ENCODE data around the gene AAGAB. TPM values are rescaled to one million over a fixed set of nuclear protein-coding genes. Genes with fewer than 3 reads are reported as not detected.
"Not testable (repeated sequence)": the region's sequence is repeated elsewhere in the genome, so short reads cannot be mapped to it uniquely, and the experiment has no call there.

Gene AAGAB
- total and polyA plus RNA-seq, 3 donors from 2014 or later: 36.4 to 40.4 (median 36.6) TPM

- H3K4me1 ChIP-seq: no peaks in the 10 kb centered on the region
- 79 to 90% methylated on average over 1 of the region's 1 CpG for WGBS, 2 donors
- DNase-seq: no peak
- no peak overlapping the region for H3K4me3 ChIP-seq
- H3K36me3 ChIP-seq (ENCODE audit: low read depth, missing control alignments): no peaks in the 10 kb centered on the region
- no peak for TF ChIP-seq CTCF (IDR thresholded peaks at IDR 0.05)
- no peak for TF ChIP-seq POLR2A (IDR thresholded peaks at IDR 0.05)
- H3K27ac ChIP-seq: no peak overlapping the region
- H3K27me3 ChIP-seq: no peaks in the 10 kb centered on the region
- H3K9me3 ChIP-seq: no peaks in the 10 kb centered on the region
- intact Hi-C loops (cut with DNase I; ENCODE audit: low total_unique reads): no loop called here
Observed at GRCh38 chr15:67296684-67297083, 42.2 kb upstream of the AAGAB start.

GRCh38 chr15:67296188-67296587 lies 41.7 kb upstream of the AAGAB start:
- H3K27ac ChIP-seq: no peak overlapping the region
- no peak for TF ChIP-seq POLR2A (IDR thresholded peaks at IDR 0.05)
- no peak for TF ChIP-seq CTCF (IDR thresholded peaks at IDR 0.05)
- H3K4me3 ChIP-seq: no peak overlapping the region
- DNase-seq: no peak
- no peaks in the 10 kb centered on the region for H3K9me3 ChIP-seq
- H3K27me3 ChIP-seq: no peaks in the 10 kb centered on the region
- no peaks in the 10 kb centered on the region for H3K36me3 ChIP-seq (ENCODE audit: low read depth, missing control alignments)
- 92% methylated on average over 5 of the region's 5 CpGs for WGBS, 2 donors
- intact Hi-C loops (cut with DNase I; ENCODE audit: low total_unique reads): no loop called here
- H3K4me1 ChIP-seq: no peaks in the 10 kb centered on the region

- WGBS, 2 donors: 100% methylated on average over 1 of the region's 1 CpG
Observed at GRCh38 chr15:67290319-67290718, 35.9 kb upstream of the AAGAB start.

GRCh38 chr15:67286400-67286799 lies 31.9 kb upstream of the AAGAB start:
- H3K9me3 ChIP-seq; H3K4me3 ChIP-seq; H3K4me1 ChIP-seq; H3K36me3 ChIP-seq (ENCODE audit: low read depth, missing control alignments); H3K27ac ChIP-seq; H3K27me3 ChIP-seq; DNase-seq; intact Hi-C loops (cut with DNase I; ENCODE audit: low total_unique reads): not testable (repeated sequence)
- WGBS, 2 donors: 81 to 88% methylated on average over 6 of the region's 6 CpGs

More at GRCh38 chr15:67290319-67290718, 35.9 kb upstream of the AAGAB start:
- intact Hi-C loops (cut with DNase I; ENCODE audit: low total_unique reads): no loop called here
- DNase-seq: no peak
- H3K9me3 ChIP-seq: no peaks in the 10 kb centered on the region
- no peaks in the 10 kb centered on the region for H3K4me1 ChIP-seq
- H3K36me3 ChIP-seq (ENCODE audit: low read depth, missing control alignments): no peaks in the 10 kb centered on the region
- H3K4me3 ChIP-seq: no peak overlapping the region
- no peaks in the 10 kb centered on the region for H3K27me3 ChIP-seq
- no peak overlapping the region for H3K27ac ChIP-seq
- TF ChIP-seq CTCF (IDR thresholded peaks at IDR 0.05): no peak
- no peak for TF ChIP-seq POLR2A (IDR thresholded peaks at IDR 0.05)

GRCh38 chr15:67285625-67286024 lies 31.2 kb upstream of the AAGAB start:
- intact Hi-C loops (cut with DNase I; ENCODE audit: low total_unique reads); H3K36me3 ChIP-seq (ENCODE audit: low read depth, missing control alignments); H3K27ac ChIP-seq; H3K27me3 ChIP-seq; H3K4me1 ChIP-seq; H3K9me3 ChIP-seq; DNase-seq; H3K4me3 ChIP-seq: not testable (repeated sequence)

- H3K36me3 ChIP-seq (ENCODE audit: low read depth, missing control alignments): no peaks in the 10 kb centered on the region
- peak; percentile 15 for DNase-seq
- no peak overlapping the region for H3K27ac ChIP-seq
- no peak for TF ChIP-seq POLR2A (IDR thresholded peaks at IDR 0.05)
- TF ChIP-seq CTCF (IDR thresholded peaks at IDR 0.05): no peak
- intact Hi-C loops (cut with DNase I; ENCODE audit: low total_unique reads): no loop called here
- no peaks in the 10 kb centered on the region for H3K4me1 ChIP-seq
- H3K9me3 ChIP-seq: no peaks in the 10 kb centered on the region
- no peaks in the 10 kb centered on the region for H3K27me3 ChIP-seq
- 52 to 67% methylated on average over 1 of the region's 1 CpG for WGBS, 2 donors
- H3K4me3 ChIP-seq: no peak overlapping the region
Observed at GRCh38 chr15:67281714-67282113, 27.3 kb upstream of the AAGAB start.

All from testis (tissue), 3 donors.